NCI-H345 treated with DMSO at 0.1 percent for 48 hours (cell line): ENCODE measurements around the gene LMNB1.

Experiments used
- DNase-seq: peaks from one replicate; lab custom pipeline; 2025; ENCODE audit not compliant: unreplicated experiment; lab: John Stamatoyannopoulos, UW

LMNB1 gene

GRCh38 chr5:126883564-126884245 lies 106.8 kb downstream of the LMNB1 start:
- no peak for DNase-seq

- no peak for DNase-seq
Observed at GRCh38 chr5:126884269-126884819, 107.4 kb downstream of the LMNB1 start.
